ENCODE data around the gene RTKN. TPM values are rescaled to one million over a fixed set of nuclear protein-coding genes. Genes with fewer than 3 reads are reported as not detected.

The RTKN gene
- total and polyA plus RNA-seq, 2 of the 13 experiments (the other 11 are each of a cell fraction or from before 2014, with no cell fraction given), result 159 to 166 TPM

DNA sequence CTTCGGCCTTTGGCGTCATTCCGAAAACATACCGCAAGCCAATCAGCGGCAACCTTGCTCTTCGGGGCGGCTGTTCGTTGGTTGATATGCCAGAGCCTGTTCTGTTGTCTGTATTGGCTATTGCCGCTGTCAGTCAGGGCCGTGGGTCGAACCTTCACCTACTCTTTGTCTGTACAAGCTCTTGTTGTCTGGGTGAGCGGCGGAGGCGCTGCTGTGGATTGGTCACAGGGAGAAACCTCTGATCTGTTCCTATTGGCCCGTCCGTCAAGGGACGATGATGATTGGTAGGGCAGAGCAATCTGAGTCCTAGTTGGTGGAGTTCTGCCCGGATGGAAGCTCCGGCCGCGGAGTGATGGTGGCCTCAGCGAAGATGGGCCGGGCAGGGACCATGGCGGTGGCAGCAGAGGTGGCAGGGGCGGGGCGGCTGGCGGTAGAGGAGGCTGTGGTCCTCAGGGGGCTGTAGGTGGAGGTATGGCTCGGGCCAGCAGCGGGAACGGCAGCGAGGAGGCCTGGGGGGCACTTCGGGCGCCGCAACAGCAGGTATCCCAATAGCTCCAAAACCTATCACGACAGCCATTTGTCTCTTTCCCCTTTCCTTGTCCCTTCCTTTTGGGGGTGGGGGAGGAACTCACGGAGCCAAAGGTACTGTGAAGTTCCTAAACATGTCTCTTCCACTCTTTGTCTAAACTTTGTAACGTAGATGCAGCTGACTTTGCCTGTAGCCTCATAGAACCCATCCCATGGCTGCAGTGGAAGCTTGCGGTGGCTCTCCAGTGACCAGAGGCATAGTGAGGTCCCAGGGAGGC is 16.6 kb upstream of the RTKN start, which contains the start of gene WBP1 (continued):
- TF ChIP-seq, protein P1, sequence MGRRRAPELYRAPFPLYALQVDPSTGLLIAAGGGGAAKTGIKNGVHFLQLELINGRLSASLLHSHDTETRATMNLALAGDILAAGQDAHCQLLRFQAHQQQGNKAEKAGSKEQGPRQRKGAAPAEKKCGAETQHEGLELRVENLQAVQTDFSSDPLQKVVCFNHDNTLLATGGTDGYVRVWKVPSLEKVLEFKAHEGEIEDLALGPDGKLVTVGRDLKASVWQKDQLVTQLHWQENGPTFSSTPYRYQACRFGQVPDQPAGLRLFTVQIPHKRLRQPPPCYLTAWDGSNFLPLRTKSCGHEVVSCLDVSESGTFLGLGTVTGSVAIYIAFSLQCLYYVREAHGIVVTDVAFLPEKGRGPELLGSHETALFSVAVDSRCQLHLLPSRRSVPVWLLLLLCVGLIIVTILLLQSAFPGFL (CRISPR knock-in tag; IDR thresholded peaks at IDR 0.05), result no peak
- TF ChIP-seq SMC3 (IDR thresholded peaks at IDR 0.05; ENCODE audit: low read length) (no peak), ZNF34 (CRISPR knock-in tag; IDR thresholded peaks at IDR 0.05; ENCODE audit: borderline replicate concordance) (peak; percentile 35; the same call in 1 of the 2 replicates), HOXD1 (CRISPR knock-in tag; IDR thresholded peaks at IDR 0.05) (no peak), ZNF556 (CRISPR knock-in tag; IDR thresholded peaks at IDR 0.05; ENCODE audit: borderline replicate concordance) (no peak), ZNF703 (CRISPR knock-in tag; IDR thresholded peaks at IDR 0.05; ENCODE audit: borderline replicate concordance) (no peak), ZSCAN21 (CRISPR knock-in tag; IDR thresholded peaks at IDR 0.05; ENCODE audit: borderline replicate concordance) (0 out of 2 replicates have a peak, but pooled peaks have one; percentile 29), TARDBP (CRISPR knock-in tag; IDR thresholded peaks at IDR 0.05) (0 out of 2 replicates have a peak, but pooled peaks have one; percentile 12), ARNT2 (CRISPR knock-in tag; IDR thresholded peaks at IDR 0.05; ENCODE audit: low read depth) (peak; percentile 36; the same call in 1 of the 2 replicates), ZNF350 (CRISPR knock-in tag; IDR thresholded peaks at IDR 0.05; ENCODE audit: borderline replicate concordance, low read depth) (peak; percentile 91; the same call in 1 of the 2 replicates), MED8 (CRISPR knock-in tag; IDR thresholded peaks at IDR 0.05; ENCODE audit: insufficient replicate concordance) (no peak), ZNF629 (CRISPR knock-in tag; conservative IDR thresholded peaks at IDR 0.05) (no peak), ZNF503 (CRISPR knock-in tag; IDR thresholded peaks at IDR 0.05) (no peak), SAP130 (CRISPR knock-in tag; IDR thresholded peaks at IDR 0.05; ENCODE audit: low read depth) (peak; percentile 71), THAP7 (CRISPR knock-in tag; IDR thresholded peaks at IDR 0.05) (no peak), KAT8 (CRISPR knock-in tag; IDR thresholded peaks at IDR 0.05) (no peak), STAG1 (CRISPR knock-in tag; IDR thresholded peaks at IDR 0.05) (no peak), CCDC6 (CRISPR knock-in tag; IDR thresholded peaks at IDR 0.05) (no peak), TSC22D2 (CRISPR knock-in tag; IDR thresholded peaks at IDR 0.05; ENCODE audit: borderline replicate concordance) (0 out of 2 replicates have a peak, but pooled peaks have one; percentile 1), FOXK1 (CRISPR knock-in tag; IDR thresholded peaks at IDR 0.05; ENCODE audit: borderline replicate concordance, low read depth) (peak; percentile 80), PHF21A (CRISPR knock-in tag; IDR thresholded peaks at IDR 0.05) (peak; percentile 42; the same call in 1 of the 2 replicates), PPARG (CRISPR knock-in tag; conservative IDR thresholded peaks at IDR 0.05) (peak; percentile 95), ZBTB38 (CRISPR knock-in tag; IDR thresholded peaks at IDR 0.05) (0 out of 2 replicates have a peak, but pooled peaks have one; percentile 16), SRY (CRISPR knock-in tag; IDR thresholded peaks at IDR 0.05) (no peak), GTF3A (CRISPR knock-in tag; conservative IDR thresholded peaks at IDR 0.05) (no peak), SNRNP70 (IDR thresholded peaks at IDR 0.05; ENCODE audit: low read depth, low read length) (no peak)
- TF ChIP-seq, protein P2, sequence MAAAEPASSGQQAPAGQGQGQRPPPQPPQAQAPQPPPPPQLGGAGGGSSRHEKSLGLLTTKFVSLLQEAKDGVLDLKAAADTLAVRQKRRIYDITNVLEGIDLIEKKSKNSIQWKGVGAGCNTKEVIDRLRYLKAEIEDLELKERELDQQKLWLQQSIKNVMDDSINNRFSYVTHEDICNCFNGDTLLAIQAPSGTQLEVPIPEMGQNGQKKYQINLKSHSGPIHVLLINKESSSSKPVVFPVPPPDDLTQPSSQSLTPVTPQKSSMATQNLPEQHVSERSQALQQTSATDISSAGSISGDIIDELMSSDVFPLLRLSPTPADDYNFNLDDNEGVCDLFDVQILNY (CRISPR knock-in tag; conservative IDR thresholded peaks at IDR 0.05), result no peak
